ENCODE measurements around the gene ONECUT3.

DNA sequence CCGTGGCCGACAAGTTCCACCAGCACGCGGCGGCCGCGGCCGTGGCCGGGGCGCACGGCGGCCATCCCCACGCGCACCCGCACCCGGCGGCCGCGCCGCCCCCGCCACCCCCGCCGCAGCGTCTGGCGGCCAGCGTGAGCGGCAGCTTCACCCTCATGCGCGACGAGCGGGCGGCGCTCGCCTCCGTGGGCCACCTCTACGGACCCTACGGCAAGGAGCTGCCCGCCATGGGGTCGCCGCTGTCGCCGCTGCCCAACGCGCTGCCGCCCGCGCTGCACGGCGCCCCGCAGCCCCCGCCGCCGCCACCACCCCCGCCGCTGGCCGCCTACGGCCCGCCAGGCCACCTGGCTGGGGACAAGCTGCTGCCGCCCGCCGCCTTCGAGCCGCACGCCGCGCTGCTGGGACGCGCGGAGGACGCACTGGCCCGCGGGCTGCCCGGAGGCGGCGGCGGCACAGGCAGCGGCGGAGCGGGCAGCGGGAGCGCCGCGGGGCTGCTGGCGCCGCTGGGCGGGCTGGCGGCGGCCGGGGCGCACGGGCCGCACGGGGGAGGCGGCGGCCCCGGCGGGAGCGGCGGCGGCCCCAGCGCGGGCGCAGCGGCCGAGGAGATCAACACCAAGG lies 821 bp downstream of the ONECUT3 start:
- TF ChIP-seq, protein P1, sequence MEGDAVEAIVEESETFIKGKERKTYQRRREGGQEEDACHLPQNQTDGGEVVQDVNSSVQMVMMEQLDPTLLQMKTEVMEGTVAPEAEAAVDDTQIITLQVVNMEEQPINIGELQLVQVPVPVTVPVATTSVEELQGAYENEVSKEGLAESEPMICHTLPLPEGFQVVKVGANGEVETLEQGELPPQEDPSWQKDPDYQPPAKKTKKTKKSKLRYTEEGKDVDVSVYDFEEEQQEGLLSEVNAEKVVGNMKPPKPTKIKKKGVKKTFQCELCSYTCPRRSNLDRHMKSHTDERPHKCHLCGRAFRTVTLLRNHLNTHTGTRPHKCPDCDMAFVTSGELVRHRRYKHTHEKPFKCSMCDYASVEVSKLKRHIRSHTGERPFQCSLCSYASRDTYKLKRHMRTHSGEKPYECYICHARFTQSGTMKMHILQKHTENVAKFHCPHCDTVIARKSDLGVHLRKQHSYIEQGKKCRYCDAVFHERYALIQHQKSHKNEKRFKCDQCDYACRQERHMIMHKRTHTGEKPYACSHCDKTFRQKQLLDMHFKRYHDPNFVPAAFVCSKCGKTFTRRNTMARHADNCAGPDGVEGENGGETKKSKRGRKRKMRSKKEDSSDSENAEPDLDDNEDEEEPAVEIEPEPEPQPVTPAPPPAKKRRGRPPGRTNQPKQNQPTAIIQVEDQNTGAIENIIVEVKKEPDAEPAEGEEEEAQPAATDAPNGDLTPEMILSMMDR (IDR thresholded peaks at IDR 0.05), result no peak
- TF ChIP-seq POLR2AphosphoS5 (IDR thresholded peaks at IDR 0.05) (no peak), POLR2A (IDR thresholded peaks at IDR 0.05) (no peak)

Data from breast epithelium (tissue), 3 donors.